GM12874 (cell line): ENCODE results near the gene ZNF746.

ENCODE experiments used
- CTCF ChIP-seq: IDR thresholded peaks from 2 replicates; pipeline ENCODE4 v1.5.1; 2011; ENCODE audit warnings: low read depth, mild to moderate bottlenecking, control low read depth, low read length, moderate library complexity; ENCODE audit not compliant: insufficient read depth

The ZNF746 gene

GRCh38 chr7:149444287-149444686, 53.3 kb downstream of the ZNF746 start:
- no peak for TF ChIP-seq CTCF

GRCh38 chr7:149443523-149443922, 54.1 kb downstream of the ZNF746 start:
- no peak for TF ChIP-seq CTCF

- TF ChIP-seq CTCF = no peak
Measured at GRCh38 chr7:149442924-149443323, 54.7 kb downstream of the ZNF746 start.

- no peak for TF ChIP-seq CTCF
Measured at GRCh38 chr7:149440222-149440621, 57.4 kb downstream of the ZNF746 start.

- TF ChIP-seq CTCF = no peak
Measured at GRCh38 chr7:149436358-149436757, 61.3 kb downstream of the ZNF746 start.

- no peak for TF ChIP-seq CTCF
Measured at GRCh38 chr7:149433124-149433523, 64.5 kb downstream of the ZNF746 start.

GRCh38 chr7:149432121-149432691, 65.4 kb downstream of the ZNF746 start:
- no peak for TF ChIP-seq CTCF

- TF ChIP-seq CTCF = no peak
Measured at GRCh38 chr7:149431486-149432120, 66.0 kb downstream of the ZNF746 start.
